GM12801 (cell line): ENCODE data around the gene HLCS.

Experiments
- TF ChIP-seq, protein P1 (sequence below): IDR thresholded peaks from one replicate; pipeline ENCODE4 v1.5.1; 2011; ENCODE audit warnings: control low read depth; ENCODE audit not compliant: insufficient read length; ENCODE audit errors: extremely low read depth

The HLCS gene

DNA sequence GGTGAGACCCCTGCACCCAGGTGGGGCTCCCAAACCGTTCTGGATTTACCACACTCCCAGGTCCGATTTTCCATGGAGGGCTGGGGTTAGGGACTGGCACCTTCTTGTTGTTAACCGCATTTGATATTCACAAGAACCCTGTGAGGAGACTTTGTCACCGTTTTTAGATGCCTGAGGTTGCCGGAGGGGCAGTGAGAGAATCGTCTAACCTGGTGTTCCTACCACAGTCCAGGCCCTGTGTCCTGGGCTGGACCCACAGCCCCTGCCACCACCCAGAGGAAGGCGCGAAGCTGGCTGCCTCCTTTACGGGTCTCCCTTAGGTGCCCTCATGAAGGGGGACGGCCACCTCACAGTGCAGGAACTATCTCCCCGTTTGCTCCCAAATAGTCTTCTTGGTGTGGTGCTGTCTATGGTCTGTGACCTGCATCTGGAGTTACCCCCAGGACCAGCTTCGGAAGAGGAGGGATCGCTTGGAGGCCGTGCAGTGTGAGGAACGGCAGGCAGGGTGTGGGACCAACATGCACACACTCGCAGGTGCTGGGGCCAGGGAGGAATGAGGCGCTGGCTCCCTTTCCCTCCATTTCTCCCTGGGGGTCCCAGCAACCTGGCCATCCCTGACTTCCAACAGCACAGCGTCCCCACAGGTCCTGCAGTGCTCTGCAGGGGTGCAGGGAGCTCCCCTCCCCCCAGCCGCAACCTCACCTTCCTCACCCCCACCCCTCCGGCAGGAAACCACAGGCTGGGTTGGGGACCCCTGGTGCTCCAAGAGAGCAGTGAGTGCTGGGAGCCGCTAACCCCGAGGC, 260.6 kb downstream of the HLCS start:
- TF ChIP-seq, protein P1, sequence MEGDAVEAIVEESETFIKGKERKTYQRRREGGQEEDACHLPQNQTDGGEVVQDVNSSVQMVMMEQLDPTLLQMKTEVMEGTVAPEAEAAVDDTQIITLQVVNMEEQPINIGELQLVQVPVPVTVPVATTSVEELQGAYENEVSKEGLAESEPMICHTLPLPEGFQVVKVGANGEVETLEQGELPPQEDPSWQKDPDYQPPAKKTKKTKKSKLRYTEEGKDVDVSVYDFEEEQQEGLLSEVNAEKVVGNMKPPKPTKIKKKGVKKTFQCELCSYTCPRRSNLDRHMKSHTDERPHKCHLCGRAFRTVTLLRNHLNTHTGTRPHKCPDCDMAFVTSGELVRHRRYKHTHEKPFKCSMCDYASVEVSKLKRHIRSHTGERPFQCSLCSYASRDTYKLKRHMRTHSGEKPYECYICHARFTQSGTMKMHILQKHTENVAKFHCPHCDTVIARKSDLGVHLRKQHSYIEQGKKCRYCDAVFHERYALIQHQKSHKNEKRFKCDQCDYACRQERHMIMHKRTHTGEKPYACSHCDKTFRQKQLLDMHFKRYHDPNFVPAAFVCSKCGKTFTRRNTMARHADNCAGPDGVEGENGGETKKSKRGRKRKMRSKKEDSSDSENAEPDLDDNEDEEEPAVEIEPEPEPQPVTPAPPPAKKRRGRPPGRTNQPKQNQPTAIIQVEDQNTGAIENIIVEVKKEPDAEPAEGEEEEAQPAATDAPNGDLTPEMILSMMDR, result no peak

DNA sequence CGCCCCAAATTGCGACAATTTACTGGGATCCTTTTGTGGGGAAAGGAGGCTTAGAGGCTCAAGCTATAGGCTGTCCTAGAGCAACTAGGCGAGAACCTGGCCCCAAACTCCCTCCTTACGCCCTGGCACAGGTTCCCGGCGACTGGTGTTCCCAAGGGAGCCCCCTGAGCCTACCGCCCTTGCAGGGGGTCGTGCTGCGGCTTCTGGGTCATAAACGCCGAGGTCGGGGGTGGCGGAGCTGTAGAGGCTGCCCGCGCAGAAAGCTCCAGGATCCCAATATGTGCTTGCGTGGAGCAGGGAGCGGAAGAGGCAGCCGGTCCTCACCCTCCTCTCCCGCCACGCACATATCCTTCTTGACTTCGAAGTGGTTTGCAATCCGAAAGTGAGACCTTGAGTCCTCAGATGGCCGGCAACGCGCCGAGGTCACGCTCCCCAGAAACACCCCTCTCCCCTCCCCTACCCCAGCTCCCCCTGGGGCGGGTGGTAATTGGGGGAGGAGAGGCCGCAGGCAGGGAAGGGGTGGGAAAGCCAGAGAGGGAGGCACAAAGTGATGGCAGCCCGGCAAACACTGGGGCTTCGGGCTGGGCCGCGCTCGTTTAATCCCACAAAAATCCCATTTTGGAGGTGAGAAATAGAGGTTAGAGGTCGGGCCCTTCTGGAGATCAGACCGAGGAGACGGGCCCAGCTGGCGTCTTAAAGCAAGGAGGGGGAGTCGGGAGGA, 261.4 kb downstream of the HLCS start:
- TF ChIP-seq, protein P1, result no peak

DNA sequence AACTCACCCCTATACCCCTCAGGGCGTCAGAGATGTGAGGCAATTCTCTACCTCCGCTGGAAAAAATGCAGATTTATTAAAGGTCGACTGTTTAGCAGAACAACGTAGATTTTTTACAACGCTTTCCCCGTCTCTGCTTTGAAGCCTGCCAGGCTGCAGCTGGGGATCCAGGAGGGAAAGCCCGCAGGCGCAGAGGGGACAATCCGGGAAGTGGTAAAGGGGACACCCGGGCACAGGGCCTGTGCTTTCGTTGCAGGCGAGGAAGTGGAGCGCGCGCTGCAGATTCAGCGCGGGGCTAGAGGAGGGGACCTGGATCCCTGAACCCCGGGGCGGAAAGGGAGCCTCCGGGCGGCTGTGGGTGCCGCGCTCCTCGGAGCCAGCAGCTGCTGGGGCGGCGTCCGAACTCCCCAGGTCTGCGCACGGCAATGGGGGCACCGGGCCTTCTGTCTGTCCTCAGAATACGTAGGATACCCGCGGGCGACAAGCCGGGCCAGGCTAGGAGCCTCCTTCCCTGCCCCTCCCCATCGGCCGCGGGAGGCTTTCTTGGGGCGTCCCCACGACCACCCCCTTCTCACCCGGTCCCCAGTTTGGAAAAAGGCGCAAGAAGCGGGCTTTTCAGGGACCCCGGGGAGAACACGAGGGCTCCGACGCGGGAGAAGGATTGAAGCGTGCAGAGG, 262.1 kb downstream of the HLCS start:
- TF ChIP-seq, protein P1, result no peak

DNA sequence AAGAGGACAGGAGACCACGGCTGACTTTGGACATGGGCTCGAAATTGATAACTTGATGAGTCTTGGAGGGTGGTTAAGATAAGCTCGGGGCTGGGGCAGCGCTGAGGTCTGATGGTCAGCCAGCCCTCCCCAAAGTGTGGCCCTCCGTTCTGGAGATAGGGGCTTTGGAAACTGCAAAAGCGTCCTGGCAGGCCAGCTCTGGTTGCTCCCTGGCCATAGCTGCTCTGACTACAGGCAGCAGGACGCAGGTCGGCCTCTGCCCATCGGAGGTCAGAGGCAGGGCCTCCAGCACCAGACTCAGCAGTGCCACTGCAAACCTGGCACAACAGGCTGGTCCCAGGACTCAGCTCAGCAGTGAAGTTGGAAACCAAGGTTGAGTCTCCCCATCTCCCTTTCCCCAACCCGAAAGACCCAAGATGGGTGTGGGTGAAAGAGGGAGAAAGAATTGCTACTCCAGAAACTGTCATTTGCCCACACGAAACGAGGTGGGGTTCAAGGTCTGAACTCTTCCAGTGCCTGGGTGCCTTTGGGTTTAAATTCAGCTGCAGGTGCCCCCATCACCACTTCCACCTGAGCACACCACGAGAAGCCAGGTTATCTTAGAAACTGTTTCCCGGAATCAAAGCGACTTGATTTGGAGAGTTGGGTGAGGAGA, 262.7 kb downstream of the HLCS start:
- TF ChIP-seq, protein P1, result no peak

DNA sequence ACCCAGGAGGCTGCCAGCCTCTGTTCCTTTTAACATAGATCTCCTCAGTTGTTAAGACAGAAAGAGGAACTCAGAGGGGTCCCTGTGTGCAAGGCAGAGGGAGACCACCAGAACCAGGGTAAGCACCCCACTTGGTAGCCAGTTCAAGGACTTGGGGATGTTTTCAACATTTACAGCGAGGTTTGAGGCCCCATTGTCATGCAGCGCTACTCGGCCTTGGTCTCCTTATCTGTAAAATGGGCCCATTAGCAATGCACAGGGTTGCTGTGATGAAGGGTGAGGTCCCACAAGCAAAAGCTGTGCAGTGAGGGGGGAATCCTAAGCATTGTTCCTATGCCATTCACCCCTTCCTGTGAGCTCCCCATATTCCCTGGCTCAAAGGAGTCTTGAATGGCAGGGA, 263.3 kb downstream of the HLCS start:
- TF ChIP-seq, protein P1, result no peak

DNA sequence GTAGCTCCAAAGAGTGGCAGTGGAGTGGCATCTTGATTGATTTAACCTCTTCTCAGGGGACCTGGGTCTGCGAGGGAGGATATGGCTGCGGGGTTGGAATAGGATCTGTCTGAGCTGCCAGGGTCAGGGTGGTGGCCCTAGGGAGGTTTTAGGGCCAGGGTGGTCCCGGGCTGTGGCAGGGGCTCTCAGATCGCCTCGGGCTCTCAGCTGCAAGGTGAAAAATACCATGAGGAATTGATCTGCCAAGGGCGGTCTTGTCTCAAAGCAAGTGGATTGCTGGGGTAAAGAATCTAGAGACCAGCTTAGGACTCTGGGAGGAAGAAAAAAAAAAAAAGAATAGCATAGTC, 263.9 kb downstream of the HLCS start:
- TF ChIP-seq, protein P1, result no peak
